CD14-positive monocyte (primary cell): ENCODE results near the gene SLC40A1. TPM values are rescaled to one million over a fixed set of nuclear protein-coding genes. Genes with fewer than 3 reads are reported as not detected.
A peak's percentile ranks its signal among the peaks of the same experiment; 100 is the strongest.

Experiments
- DNase-seq, 3 donors: peaks; one replicate each; pipeline ENCODE4 v3.0.0-alpha.2; 2011 to 2022
- H2AFZ ChIP-seq: 2 replicates; pipeline ENCODE4 v1.6.0; 2012; ENCODE audit warnings: mild to moderate bottlenecking, low read depth, low read length, inconsistent platforms; ENCODE audit not compliant: insufficient read depth, poor library complexity, severe bottlenecking
- H3K27ac ChIP-seq, 2 donors: 1 replicate in 1 of 2; 2 replicates in 1 of 2; pipeline ENCODE4 v1.5.1; 2012 to 2013; ENCODE audit warnings: low read length in 2 of 2, control low read depth in 1 of 2, inconsistent platforms in 1 of 2, low read depth in 1 of 2, mild to moderate bottlenecking in 1 of 2
- H3K27me3 ChIP-seq, 2 donors: one replicate each; pipeline versions ENCODE4 v1.6.0 to v1.6.1; 2011 to 2013; ENCODE audit warnings: low read length in 2 of 2; ENCODE audit not compliant: control insufficient read depth in 2 of 2, insufficient read depth in 2 of 2
- H3K36me3 ChIP-seq, 2 donors: replicated peaks in 1 of 2; 1 replicate in 1 of 2; 2 replicates in 1 of 2; pipeline versions ENCODE4 v1.5.1 to v1.6.1; 2012 to 2013; ENCODE audit warnings: low read length in 2 of 2, control low read depth in 1 of 2, inconsistent platforms in 1 of 2, mild to moderate bottlenecking in 1 of 2; ENCODE audit not compliant: insufficient read depth in 2 of 2, control insufficient read depth in 1 of 2
- H3K4me1 ChIP-seq, 2 donors: 1 replicate in 1 of 2; 2 replicates in 1 of 2; pipeline versions ENCODE4 v1.5.1 to v1.6.1; 2012 to 2013; ENCODE audit warnings: low read length in 2 of 2, control low read depth in 1 of 2, inconsistent platforms in 1 of 2, mild to moderate bottlenecking in 1 of 2, moderate library complexity in 1 of 2; ENCODE audit not compliant: insufficient read depth in 2 of 2, control insufficient read depth in 1 of 2
- H3K4me2 ChIP-seq: replicated peaks from 2 replicates; pipeline ENCODE3; 2012; ENCODE audit warnings: low read length, moderate library complexity, mild to moderate bottlenecking; ENCODE audit not compliant: poor library complexity, severe bottlenecking; ENCODE audit errors: extremely low read depth
- H3K4me3 ChIP-seq, 3 experiments: fragments of 200-600 bp in 1 of 3; sonication (generic) in 1 of 3; replicated peaks in 1 of 3; 1 replicate in 2 of 3; 2 replicates in 1 of 3; pipeline ENCODE4 v1.5.1; 2011 to 2013; ENCODE audit warnings: low read length in 3 of 3, mild to moderate bottlenecking in 3 of 3, control low read depth in 2 of 3, low read depth in 2 of 3, inconsistent platforms in 1 of 3, moderate library complexity in 1 of 3
- H3K79me2 ChIP-seq: 2 replicates; pipeline ENCODE4 v1.6.0; 2012; ENCODE audit warnings: mild to moderate bottlenecking, control low read depth, inconsistent platforms, low read length, moderate library complexity; ENCODE audit not compliant: insufficient read depth
- H3K9ac ChIP-seq: 2 replicates; pipeline ENCODE4 v1.6.0; 2017; ENCODE audit warnings: low read length, mild to moderate bottlenecking; ENCODE audit not compliant: insufficient read depth, poor library complexity, severe bottlenecking
- H3K9me3 ChIP-seq, 2 donors: replicated peaks in 1 of 2; 1 replicate in 1 of 2; 2 replicates in 1 of 2; pipeline versions ENCODE4 v1.5.1 to v1.6.1; 2012 to 2013; ENCODE audit warnings: low read length in 2 of 2, control low read depth in 1 of 2; ENCODE audit not compliant: control insufficient read depth in 1 of 2, insufficient read depth in 1 of 2
- H4K20me1 ChIP-seq: 2 replicates; pipeline ENCODE4 v1.6.0; 2012; ENCODE audit warnings: mild to moderate bottlenecking, low read length, control low read depth, moderate library complexity; ENCODE audit not compliant: insufficient read depth
- H3K27ac Mint-ChIP-seq, 7 donors: one replicate each; pipeline ENCODE4 v1.8.0; 2020; ENCODE audit warnings: mild to moderate bottlenecking in 7 of 7, mixed read lengths in 7 of 7, moderate library complexity in 6 of 7, inconsistent platforms in 2 of 7
- H3K27me3 Mint-ChIP-seq, 3 donors: one replicate each; pipeline ENCODE4 v1.8.0; 2021 to 2022; ENCODE audit warnings: low read depth in 3 of 3, mild to moderate bottlenecking in 3 of 3, mixed read lengths in 3 of 3, moderate library complexity in 3 of 3, inconsistent platforms in 1 of 3
- H3K36me3 Mint-ChIP-seq, 2 donors: one replicate each; pipeline ENCODE4 v1.8.0; 2020; ENCODE audit warnings: mixed read lengths in 2 of 2, inconsistent platforms in 1 of 2, mild to moderate bottlenecking in 1 of 2
- H3K4me1 Mint-ChIP-seq: one replicate; pipeline ENCODE4 v1.8.0; 2020; ENCODE audit warnings: mild to moderate bottlenecking, mixed read lengths
- H3K4me3 Mint-ChIP-seq, 2 donors: one replicate each; pipeline ENCODE4 v1.8.0; 2020; ENCODE audit warnings: mild to moderate bottlenecking in 2 of 2, mixed read lengths in 2 of 2, moderate library complexity in 1 of 2
- H3K9me3 Mint-ChIP-seq, 7 donors: one replicate each; pipeline ENCODE4 v1.8.0; 2020 to 2022; ENCODE audit warnings: mixed read lengths in 7 of 7, mild to moderate bottlenecking in 6 of 7, moderate library complexity in 6 of 7, inconsistent platforms in 2 of 7
- CTCF ChIP-seq: fragments of 200-600 bp; IDR thresholded peaks from one replicate; pipeline ENCODE4 v1.8.0; 2022; ENCODE audit warnings: antibody characterized with exemption, mild to moderate bottlenecking
- WGBS: methylation state at CpG from one replicate; pipeline ENCODE4 v1.1.5; 2013; ENCODE audit warnings: missing lambda C conversion rate; ENCODE audit not compliant: insufficient coverage; 5-methylcytosine and 5-hydroxymethylcytosine counted together
- intact Hi-C, 2 donors: fragments of 100-400 bp; cut with micrococcal nuclease; formaldehyde crosslinking; loops; one replicate each; pipeline versions ENCODE4 v1.15.0 to v1.15.1; 2023
- polyA plus RNA-seq, 3 donors: library from polyadenylated mRNA; depleted of rRNA in 1 of 3; unstranded in 2 of 3; stranded (reverse) in 1 of 3; fragments of 300-500 nt in 2 of 3; fragments of >200 nt in 1 of 3; fragmentation: Illumina TruSeq in 2 of 3; gene quantifications; 1 replicate in 2 of 3; 2 replicates in 1 of 3; pipeline ENCODE4 v1.2.3, GENCODE V29; 2012 to 2021

The SLC40A1 gene
- polyA plus RNA-seq, 3 donors = 7.9 to 91.6 (median 90.4) TPM

GRCh38 chr2:189516546-189516945 lies 64.0 kb downstream of the SLC40A1 start:
- Histone ChIP-seq H4K20me1 (no peaks in the 10 kb centered on the region), H3K79me2 (no peaks in the 10 kb centered on the region), H3K27me3 (no peaks in the 10 kb centered on the region), H2AFZ (no peak overlapping the region), H3K27ac (peak overlapping the region in 1 of 2 donors; percentile 67), H3K4me2 (peak overlapping the region; percentile 36), H3K4me3 (no peak overlapping the region), H3K9me3 (no peaks in the 10 kb centered on the region), H3K9ac (no peak overlapping the region), H3K4me1 (peaks cover 49 to 57% of the 10 kb centered on the region in 2 donors), H3K36me3 (no peaks in the 10 kb centered on the region)
- TF ChIP-seq CTCF = no peak
- Mint-ChIP-seq H3K4me1 (peaks cover 55% of the 10 kb centered on the region), H3K36me3 (peaks cover 0 to 3% of the 10 kb centered on the region in 2 donors), H3K27me3 (no peaks in the 10 kb centered on the region), H3K27ac (peak overlapping the region; percentile 2 to 83 (median 32)), H3K4me3 (no peak overlapping the region), H3K9me3 (peaks cover 0 to 6% (median 2%) of the 10 kb centered on the region in 7 donors)
- intact Hi-C loops = no loop called here
- peak; percentile 38 to 49 (median 41) for DNase-seq
- 0% methylated on average over 3 of the region's 3 CpGs for WGBS

GRCh38 chr2:189515264-189515663 lies 65.3 kb downstream of the SLC40A1 start:
- Mint-ChIP-seq H3K9me3 (peaks cover 0 to 13% (median 4%) of the 10 kb centered on the region in 7 donors), H3K27ac (peak overlapping the region in 5 of 7 donors; percentile 33 to 83 (median 70)), H3K4me1 (peaks cover 55% of the 10 kb centered on the region), H3K4me3 (no peak overlapping the region), H3K36me3 (peaks cover 0 to 3% of the 10 kb centered on the region in 2 donors), H3K27me3 (no peaks in the 10 kb centered on the region)
- Histone ChIP-seq H3K27me3 (no peaks in the 10 kb centered on the region), H3K4me1 (peaks cover 49 to 57% of the 10 kb centered on the region in 2 donors), H3K4me2 (no peak overlapping the region), H3K27ac (peak overlapping the region in 1 of 2 donors; percentile 67), H3K79me2 (no peaks in the 10 kb centered on the region), H3K9me3 (no peaks in the 10 kb centered on the region), H3K9ac (no peak overlapping the region), H2AFZ (no peak overlapping the region), H4K20me1 (no peaks in the 10 kb centered on the region), H3K4me3 (peak overlapping the region in 1 of 3 experiments; percentile 45), H3K36me3 (no peaks in the 10 kb centered on the region)
- no CpG with 5 or more reads among the region's 1 CpG for WGBS
- intact Hi-C loops = no loop called here
- no peak for DNase-seq
- TF ChIP-seq CTCF = no peak
